ENCODE data around the gene MUS81. TPM values are rescaled to one million over a fixed set of nuclear protein-coding genes. Genes with fewer than 3 reads are reported as not detected.

Gene MUS81
- polyA plus RNA-seq, 2 of the 4 experiments (the other 2 are of a cell fraction) = 27.8 to 33.4 TPM

GRCh38 chr11:65859095-65859811, 980 bp upstream of the MUS81 start (continued):
- TF ChIP-seq HES2 (IDR thresholded peaks at IDR 0.05) (no peak), CHD2 (IDR thresholded peaks at IDR 0.05; ENCODE audit: low read length, partially characterized antibody) (no peak), ZFP36 (IDR thresholded peaks at IDR 0.05; ENCODE audit: borderline replicate concordance, partially characterized antibody) (peak; percentile 2)
- TF ChIP-seq, protein P1, sequence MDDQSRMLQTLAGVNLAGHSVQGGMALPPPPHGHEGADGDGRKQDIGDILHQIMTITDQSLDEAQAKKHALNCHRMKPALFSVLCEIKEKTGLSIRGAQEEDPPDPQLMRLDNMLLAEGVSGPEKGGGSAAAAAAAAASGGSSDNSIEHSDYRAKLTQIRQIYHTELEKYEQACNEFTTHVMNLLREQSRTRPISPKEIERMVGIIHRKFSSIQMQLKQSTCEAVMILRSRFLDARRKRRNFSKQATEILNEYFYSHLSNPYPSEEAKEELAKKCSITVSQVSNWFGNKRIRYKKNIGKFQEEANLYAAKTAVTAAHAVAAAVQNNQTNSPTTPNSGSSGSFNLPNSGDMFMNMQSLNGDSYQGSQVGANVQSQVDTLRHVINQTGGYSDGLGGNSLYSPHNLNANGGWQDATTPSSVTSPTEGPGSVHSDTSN (IDR thresholded peaks at IDR 0.05) = no peak

- peak overlapping the region; percentile 87 for H3K4me2 ChIP-seq
- peaks cover 24% of the 10 kb centered on the region for H3K4me1 ChIP-seq
- CTCF ChIA-PET = interaction anchor here (0.6 to 7.6 kb wide), 51 partner anchors 9 to 420 kb away, joined by 3 to 195 read pairs (median 4); partner anchors contain the start of genes AP5B1, CCDC85B, CTSW and EFEMP2
- ATAC-seq (peak; percentile 2 to 7), FAIRE-seq (no peak), DNase-seq (ENCODE audit: low read depth in 1 of 2, low spot score in 1 of 2) (no peak)
- WGBS (ENCODE audit: missing lambda C conversion rate) = 5% methylated on average over 16 of the region's 16 CpGs
- H3K9me3 ChIP-seq = no peaks in the 10 kb centered on the region
- peak overlapping the region; percentile 70 for H3K4me3 ChIP-seq
- POLR2A ChIA-PET = interaction anchor here (0.7 to 3.4 kb wide), 17 partner anchors 8 to 245 kb away, joined by 3 to 36 read pairs (median 8); partner anchors contain the start of genes AP5B1, CCDC85B, FIBP and KAT5
- H3K27ac ChIP-seq = peak overlapping the region; percentile 88 to 96
- no peak for TF ChIP-seq JUNB (IDR thresholded peaks at IDR 0.05)
- peak; percentile 70; the same call in 1 of the 2 replicates for TF ChIP-seq HOXB13 (CRISPR knock-in tag; IDR thresholded peaks at IDR 0.05; ENCODE audit: low read depth)
- TF ChIP-seq KDM1A (IDR thresholded peaks at IDR 0.05; ENCODE audit: low read depth) = no peak
- no peak for TF ChIP-seq RNF2 (IDR thresholded peaks at IDR 0.05; ENCODE audit: borderline replicate concordance, low read depth)
- no peak for TF ChIP-seq CHD2 (IDR thresholded peaks at IDR 0.05; ENCODE audit: low read length, partially characterized antibody)
- TF ChIP-seq BHLHE40 (IDR thresholded peaks at IDR 0.05; ENCODE audit: low read depth, low read length) = no peak
- 0 out of 2 replicates have a peak, but pooled peaks have one; percentile 4 for TF ChIP-seq MAZ (IDR thresholded peaks at IDR 0.05; ENCODE audit: borderline replicate concordance, low read depth, low read length)
- no peak for TF ChIP-seq RCOR1 (IDR thresholded peaks at IDR 0.05; ENCODE audit: low read depth, low read length)
- TF ChIP-seq, protein P2, sequence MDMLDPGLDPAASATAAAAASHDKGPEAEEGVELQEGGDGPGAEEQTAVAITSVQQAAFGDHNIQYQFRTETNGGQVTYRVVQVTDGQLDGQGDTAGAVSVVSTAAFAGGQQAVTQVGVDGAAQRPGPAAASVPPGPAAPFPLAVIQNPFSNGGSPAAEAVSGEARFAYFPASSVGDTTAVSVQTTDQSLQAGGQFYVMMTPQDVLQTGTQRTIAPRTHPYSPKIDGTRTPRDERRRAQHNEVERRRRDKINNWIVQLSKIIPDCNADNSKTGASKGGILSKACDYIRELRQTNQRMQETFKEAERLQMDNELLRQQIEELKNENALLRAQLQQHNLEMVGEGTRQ (IDR thresholded peaks at IDR 0.05) = no peak; the same call in 1 of the 2 replicates
- TF ChIP-seq ZSCAN20 (CRISPR knock-in tag; IDR thresholded peaks at IDR 0.05) = no peak
- TF ChIP-seq, protein P3, sequence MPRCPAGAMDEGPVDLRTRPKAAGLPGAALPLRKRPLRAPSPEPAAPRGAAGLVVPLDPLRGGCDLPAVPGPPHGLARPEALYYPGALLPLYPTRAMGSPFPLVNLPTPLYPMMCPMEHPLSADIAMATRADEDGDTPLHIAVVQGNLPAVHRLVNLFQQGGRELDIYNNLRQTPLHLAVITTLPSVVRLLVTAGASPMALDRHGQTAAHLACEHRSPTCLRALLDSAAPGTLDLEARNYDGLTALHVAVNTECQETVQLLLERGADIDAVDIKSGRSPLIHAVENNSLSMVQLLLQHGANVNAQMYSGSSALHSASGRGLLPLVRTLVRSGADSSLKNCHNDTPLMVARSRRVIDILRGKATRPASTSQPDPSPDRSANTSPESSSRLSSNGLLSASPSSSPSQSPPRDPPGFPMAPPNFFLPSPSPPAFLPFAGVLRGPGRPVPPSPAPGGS (IDR thresholded peaks at IDR 0.05) = no peak; the same call in 2 of the 3 replicates
- TF ChIP-seq ZFP36 (IDR thresholded peaks at IDR 0.05; ENCODE audit: borderline replicate concordance, partially characterized antibody) = no peak
- TF ChIP-seq KDM5A (IDR thresholded peaks at IDR 0.05) = no peak
- TF ChIP-seq EP300 (IDR thresholded peaks at IDR 0.05) = no peak
- no peak for TF ChIP-seq CHD4 (IDR thresholded peaks at IDR 0.05; ENCODE audit: borderline replicate concordance)
- no peak for TF ChIP-seq FOSB (CRISPR knock-in tag; IDR thresholded peaks at IDR 0.05)
- TF ChIP-seq GATA3 (IDR thresholded peaks at IDR 0.05; ENCODE audit: borderline replicate concordance) = no peak
- TF ChIP-seq, protein P4, sequence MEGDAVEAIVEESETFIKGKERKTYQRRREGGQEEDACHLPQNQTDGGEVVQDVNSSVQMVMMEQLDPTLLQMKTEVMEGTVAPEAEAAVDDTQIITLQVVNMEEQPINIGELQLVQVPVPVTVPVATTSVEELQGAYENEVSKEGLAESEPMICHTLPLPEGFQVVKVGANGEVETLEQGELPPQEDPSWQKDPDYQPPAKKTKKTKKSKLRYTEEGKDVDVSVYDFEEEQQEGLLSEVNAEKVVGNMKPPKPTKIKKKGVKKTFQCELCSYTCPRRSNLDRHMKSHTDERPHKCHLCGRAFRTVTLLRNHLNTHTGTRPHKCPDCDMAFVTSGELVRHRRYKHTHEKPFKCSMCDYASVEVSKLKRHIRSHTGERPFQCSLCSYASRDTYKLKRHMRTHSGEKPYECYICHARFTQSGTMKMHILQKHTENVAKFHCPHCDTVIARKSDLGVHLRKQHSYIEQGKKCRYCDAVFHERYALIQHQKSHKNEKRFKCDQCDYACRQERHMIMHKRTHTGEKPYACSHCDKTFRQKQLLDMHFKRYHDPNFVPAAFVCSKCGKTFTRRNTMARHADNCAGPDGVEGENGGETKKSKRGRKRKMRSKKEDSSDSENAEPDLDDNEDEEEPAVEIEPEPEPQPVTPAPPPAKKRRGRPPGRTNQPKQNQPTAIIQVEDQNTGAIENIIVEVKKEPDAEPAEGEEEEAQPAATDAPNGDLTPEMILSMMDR (IDR thresholded peaks at IDR 0.05) = no peak
- TF ChIP-seq REST (IDR thresholded peaks at IDR 0.05) = no peak
- no peak for TF ChIP-seq CBX2 (IDR thresholded peaks at IDR 0.05; ENCODE audit: borderline replicate concordance, low read depth)
- TF ChIP-seq, protein P1 (IDR thresholded peaks at IDR 0.05) = no peak
- no peak for TF ChIP-seq RAD21 (conservative IDR thresholded peaks at IDR 0.05 in 1 of 2, IDR thresholded peaks at IDR 0.05 in 1 of 2)
- peak; percentile 50; the same call in 1 of the 2 replicates for TF ChIP-seq TP53 (CRISPR knock-in tag; IDR thresholded peaks at IDR 0.05)
- TF ChIP-seq SMC3 (IDR thresholded peaks at IDR 0.05) = no peak
- no peak for TF ChIP-seq HDAC2 (IDR thresholded peaks at IDR 0.05)
Observed at GRCh38 chr11:65859812-65860277, 388 bp upstream of the MUS81 start.
